GM19043 (cell line): Measurements from ENCODE around the gene SIPA1L2.

Source experiments
- ATAC-seq: cut with Tn5 transposase; IDR thresholded peaks from one replicate; pipeline ENCODE4 v1.9.1; 2021; ENCODE audit warnings: low read depth; ENCODE audit not compliant: unreplicated experiment

Gene SIPA1L2

DNA sequence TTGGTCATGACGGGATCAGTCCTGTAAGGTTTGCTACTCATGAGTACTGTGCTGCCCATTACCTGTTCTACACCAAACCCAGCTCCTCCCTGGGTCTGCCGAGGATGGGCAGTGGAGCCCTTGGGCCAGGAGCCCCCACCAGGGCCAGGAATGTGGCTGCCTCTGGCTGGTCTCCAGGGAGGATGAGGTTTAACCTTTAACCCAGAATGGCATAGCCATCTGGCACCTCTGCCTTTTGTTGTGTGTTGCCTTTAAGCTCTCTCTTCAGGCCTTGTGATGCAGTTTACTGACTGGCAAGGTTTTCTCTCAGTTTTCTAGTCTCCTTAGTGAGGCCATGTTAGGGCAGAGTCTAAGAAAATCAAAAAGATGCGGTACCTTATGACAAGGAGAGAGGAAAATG lies 38.6 kb downstream of the SIPA1L2 start:
- no peak for ATAC-seq

DNA sequence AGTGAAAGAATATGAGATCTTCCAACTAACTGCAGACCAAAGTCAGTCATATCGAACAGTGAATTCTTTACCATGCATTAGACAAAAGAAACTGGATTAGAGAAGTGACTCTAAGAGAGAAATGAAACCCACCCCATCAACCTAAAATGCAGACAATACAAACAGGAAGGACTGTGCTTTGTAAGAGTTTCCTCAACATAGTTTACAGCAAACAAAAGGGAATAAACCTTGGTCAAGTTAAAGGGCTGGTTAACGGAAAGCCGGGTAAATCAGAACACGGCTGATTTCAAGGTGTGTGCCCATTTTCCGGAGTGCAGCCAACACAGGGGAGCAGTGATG lies 39.2 kb downstream of the SIPA1L2 start:
- peak; percentile 77 for ATAC-seq

DNA sequence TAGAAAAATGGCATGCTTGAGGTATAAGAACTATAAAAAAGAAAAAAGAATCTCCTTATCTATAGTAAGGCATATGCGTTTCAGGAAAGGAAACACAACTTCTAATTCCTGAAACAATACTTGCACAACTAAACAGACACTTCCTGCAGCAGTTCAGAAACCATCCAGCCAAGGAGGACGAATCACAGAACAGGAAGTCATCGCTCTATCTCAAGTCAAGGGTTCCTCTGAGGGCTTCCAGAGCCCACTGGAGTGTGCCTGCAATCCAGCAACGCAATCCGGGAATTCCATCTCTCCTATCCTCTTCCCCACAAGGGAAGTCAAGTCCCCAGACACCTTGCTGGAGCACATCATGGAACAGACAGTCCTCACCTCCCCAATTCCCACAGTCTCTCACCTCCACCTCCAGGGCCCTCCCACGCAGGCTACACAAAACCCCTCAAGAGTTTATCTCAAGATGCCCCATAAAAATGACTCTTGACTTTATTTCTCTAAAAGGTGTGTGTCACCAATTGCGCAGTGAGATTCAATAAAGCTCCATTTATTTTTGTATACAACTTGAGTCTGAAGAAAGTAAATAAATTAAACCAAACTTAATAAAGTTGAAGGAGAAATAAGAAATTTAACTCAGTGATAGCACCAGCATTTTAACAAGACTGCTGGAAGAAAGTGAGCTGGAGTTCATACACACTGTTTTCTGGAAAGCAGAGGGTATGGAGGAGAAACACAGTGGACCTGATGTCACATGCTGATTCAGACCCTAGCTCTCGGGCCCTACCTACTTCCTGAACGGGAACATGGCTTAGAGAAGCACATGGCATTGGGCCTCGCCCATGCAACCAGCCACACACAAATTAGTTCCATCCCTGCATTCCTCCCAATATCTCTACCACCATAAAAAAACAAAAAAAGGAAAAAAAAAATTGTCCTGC lies 39.9 kb downstream of the SIPA1L2 start:
- peak; percentile 13 for ATAC-seq

- no peak for ATAC-seq
These were observed 40.7 kb downstream of the SIPA1L2 start for GRCh38 chr1:232589111-232589811.

GRCh38 chr1:232587141-232588008 lies 42.6 kb downstream of the SIPA1L2 start:
- ATAC-seq: no peak

- no peak for ATAC-seq
These were observed 43.3 kb downstream of the SIPA1L2 start for GRCh38 chr1:232586679-232587078.

DNA sequence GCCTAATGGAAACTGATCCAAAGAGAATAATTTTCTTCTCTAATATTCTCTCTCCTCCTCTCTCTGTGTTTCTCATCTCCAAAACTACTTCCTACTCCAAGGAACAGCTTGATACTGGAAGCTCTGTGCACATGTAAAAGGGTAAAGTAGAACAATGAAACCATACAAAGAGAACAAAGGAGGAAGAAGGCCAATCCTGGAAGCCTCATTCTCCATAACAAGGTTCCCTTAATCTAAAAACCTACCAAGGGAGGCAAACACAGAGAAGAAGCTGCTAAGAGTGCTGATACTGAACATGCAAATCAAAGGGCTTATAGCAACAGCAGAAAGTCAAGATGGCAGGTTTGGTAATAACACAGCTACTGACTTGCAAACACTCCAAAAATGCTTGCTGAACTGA lies 44.4 kb downstream of the SIPA1L2 start:
- no peak for ATAC-seq

- ATAC-seq: no peak
These were observed 48.0 kb downstream of the SIPA1L2 start for GRCh38 chr1:232581932-232582331.
